ENCODE data around the gene TMEM143. TPM values are rescaled to one million over a fixed set of nuclear protein-coding genes. Genes with fewer than 3 reads are reported as not detected.

TMEM143 gene
- total and polyA plus RNA-seq, 4 donors: 3.5 to 14.7 (median 8.4) TPM

DNA sequence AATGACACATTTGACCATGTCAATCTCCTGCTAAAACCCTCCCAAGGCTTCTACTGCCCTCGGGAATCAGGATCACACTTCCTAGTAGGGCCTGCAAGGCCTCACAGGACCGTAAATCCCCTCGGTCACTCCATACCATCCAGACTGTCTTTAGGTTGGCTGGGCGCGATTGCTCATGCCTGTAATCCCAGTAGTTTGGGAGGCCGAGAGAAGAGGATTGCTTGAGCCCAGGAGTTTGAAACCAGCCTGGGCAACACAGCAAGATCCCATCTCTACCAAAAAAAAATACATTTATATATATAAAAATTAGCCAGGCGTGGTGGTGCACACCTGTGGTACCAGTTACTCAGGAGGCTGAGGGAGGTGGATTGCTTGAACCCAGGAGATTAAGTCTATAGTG, 15.0 kb downstream of the TMEM143 start:
- Histone ChIP-seq H3K36me3 (ENCODE audit: control insufficient read depth, insufficient read depth, low read length) (peaks cover 3% of the 10 kb centered on the region), H3K4me1 (ENCODE audit: control insufficient read depth, insufficient read depth, low read length) (peaks cover 6% of the 10 kb centered on the region), H3K9me3 (ENCODE audit: control insufficient read depth, insufficient read depth, low read length) (no peaks in the 10 kb centered on the region), H3K27ac (ENCODE audit: low read depth, low read length) (no peak overlapping the region), H3K27me3 (ENCODE audit: control insufficient read depth, insufficient read depth, low read length) (no peaks in the 10 kb centered on the region), H3K4me3 (ENCODE audit: low read depth, low read length) (no peak overlapping the region)
- 54% methylated on average over 2 of the region's 7 CpGs for WGBS (ENCODE audit: insufficient coverage)
- DNase-seq (ENCODE audit: low read depth in 4 of 6, low spot score in 6 of 6): no peak

DNA sequence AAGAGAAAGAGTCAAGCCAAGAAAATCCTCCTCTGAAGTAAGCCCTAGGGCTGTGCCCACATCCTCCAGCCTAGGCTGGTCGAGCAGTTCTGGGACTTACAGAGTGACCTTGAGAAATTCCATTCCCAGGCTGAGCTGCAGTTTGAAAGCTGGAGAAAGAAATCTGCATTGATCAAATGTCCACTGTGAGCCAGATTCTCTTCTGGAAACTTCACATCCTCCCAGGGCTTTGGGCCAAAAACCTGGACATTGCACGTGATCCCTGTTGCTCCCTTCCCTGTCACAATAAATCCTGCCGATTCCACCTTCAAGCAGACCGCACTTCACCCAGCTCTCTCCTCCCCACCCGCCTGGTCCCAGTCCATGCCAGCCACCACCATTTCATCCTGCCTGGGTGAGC, 15.7 kb downstream of the TMEM143 start:
- Histone ChIP-seq H3K4me1 (ENCODE audit: control insufficient read depth, insufficient read depth, low read length) (peaks cover 6% of the 10 kb centered on the region), H3K36me3 (ENCODE audit: control insufficient read depth, insufficient read depth, low read length) (peaks cover 6% of the 10 kb centered on the region), H3K9me3 (ENCODE audit: control insufficient read depth, insufficient read depth, low read length) (no peaks in the 10 kb centered on the region), H3K4me3 (ENCODE audit: low read depth, low read length) (no peak overlapping the region), H3K27me3 (ENCODE audit: control insufficient read depth, insufficient read depth, low read length) (no peaks in the 10 kb centered on the region), H3K27ac (ENCODE audit: low read depth, low read length) (no peak overlapping the region)
- WGBS (ENCODE audit: insufficient coverage): 36% methylated on average over 5 of the region's 5 CpGs
- DNase-seq (ENCODE audit: low read depth in 4 of 6, low spot score in 6 of 6): peak in 1 of 6 donors; percentile 44

DNA sequence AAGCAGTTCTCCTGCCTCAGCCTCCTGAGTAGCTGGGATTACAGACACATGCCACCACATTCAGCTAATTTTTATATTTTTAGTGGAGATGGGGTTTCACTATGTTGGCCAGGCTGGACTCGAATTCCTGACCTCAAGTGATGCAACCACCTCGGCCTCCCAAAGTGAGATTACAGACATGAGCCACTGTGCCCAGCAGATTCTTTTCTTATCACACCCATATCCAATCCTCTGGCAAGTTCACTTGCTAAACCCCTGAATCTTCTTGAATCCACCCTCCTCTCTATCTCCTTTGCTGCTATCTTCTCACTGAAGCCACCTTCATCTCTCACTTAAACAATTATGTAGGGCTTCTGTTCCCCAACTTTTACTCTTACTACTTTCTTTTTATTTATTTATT, 17.5 kb downstream of the TMEM143 start:
- H3K4me1 ChIP-seq (ENCODE audit: control insufficient read depth, insufficient read depth, low read length): peaks cover 7% of the 10 kb centered on the region
- no peak overlapping the region for H3K27ac ChIP-seq (ENCODE audit: low read depth, low read length)
- H3K9me3 ChIP-seq (ENCODE audit: control insufficient read depth, insufficient read depth, low read length): no peaks in the 10 kb centered on the region
- no peaks in the 10 kb centered on the region for H3K27me3 ChIP-seq (ENCODE audit: control insufficient read depth, insufficient read depth, low read length)
- peaks cover 13% of the 10 kb centered on the region for H3K36me3 ChIP-seq (ENCODE audit: control insufficient read depth, insufficient read depth, low read length)
- no peak overlapping the region for H3K4me3 ChIP-seq (ENCODE audit: low read depth, low read length)
- 92% methylated on average over 2 of the region's 2 CpGs for WGBS (ENCODE audit: insufficient coverage)
- no peak for DNase-seq (ENCODE audit: low read depth in 4 of 6, low spot score in 6 of 6)

DNA sequence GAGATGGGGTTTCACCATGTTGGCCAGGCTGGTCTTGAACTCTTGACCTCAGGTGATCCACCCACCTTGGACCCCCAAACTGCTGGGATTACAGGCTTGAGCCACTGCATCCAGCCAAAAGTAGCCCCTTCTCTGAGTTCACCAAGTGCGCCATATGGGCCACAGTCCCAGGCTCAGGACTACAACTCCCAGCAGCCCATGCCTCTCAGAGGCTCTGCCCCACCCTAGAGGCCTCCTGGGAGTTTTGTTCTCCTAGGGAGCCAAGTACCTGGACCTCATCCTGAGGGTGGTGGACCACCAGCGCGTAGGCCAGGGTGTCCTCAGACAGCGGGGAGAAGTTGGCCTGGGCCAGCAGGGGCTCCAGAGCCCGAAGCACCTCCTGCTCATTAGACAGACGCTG, 18.8 kb downstream of the TMEM143 start:
- Histone ChIP-seq H3K27me3 (ENCODE audit: control insufficient read depth, insufficient read depth, low read length) (no peaks in the 10 kb centered on the region), H3K9me3 (ENCODE audit: control insufficient read depth, insufficient read depth, low read length) (no peaks in the 10 kb centered on the region), H3K27ac (ENCODE audit: low read depth, low read length) (no peak overlapping the region), H3K4me3 (ENCODE audit: low read depth, low read length) (no peak overlapping the region), H3K36me3 (ENCODE audit: control insufficient read depth, insufficient read depth, low read length) (peaks cover 16% of the 10 kb centered on the region), H3K4me1 (ENCODE audit: control insufficient read depth, insufficient read depth, low read length) (peaks cover 16% of the 10 kb centered on the region)
- 87% methylated on average over 6 of the region's 6 CpGs for WGBS (ENCODE audit: insufficient coverage)
- DNase-seq (ENCODE audit: low read depth in 4 of 6, low spot score in 6 of 6): no peak

DNA sequence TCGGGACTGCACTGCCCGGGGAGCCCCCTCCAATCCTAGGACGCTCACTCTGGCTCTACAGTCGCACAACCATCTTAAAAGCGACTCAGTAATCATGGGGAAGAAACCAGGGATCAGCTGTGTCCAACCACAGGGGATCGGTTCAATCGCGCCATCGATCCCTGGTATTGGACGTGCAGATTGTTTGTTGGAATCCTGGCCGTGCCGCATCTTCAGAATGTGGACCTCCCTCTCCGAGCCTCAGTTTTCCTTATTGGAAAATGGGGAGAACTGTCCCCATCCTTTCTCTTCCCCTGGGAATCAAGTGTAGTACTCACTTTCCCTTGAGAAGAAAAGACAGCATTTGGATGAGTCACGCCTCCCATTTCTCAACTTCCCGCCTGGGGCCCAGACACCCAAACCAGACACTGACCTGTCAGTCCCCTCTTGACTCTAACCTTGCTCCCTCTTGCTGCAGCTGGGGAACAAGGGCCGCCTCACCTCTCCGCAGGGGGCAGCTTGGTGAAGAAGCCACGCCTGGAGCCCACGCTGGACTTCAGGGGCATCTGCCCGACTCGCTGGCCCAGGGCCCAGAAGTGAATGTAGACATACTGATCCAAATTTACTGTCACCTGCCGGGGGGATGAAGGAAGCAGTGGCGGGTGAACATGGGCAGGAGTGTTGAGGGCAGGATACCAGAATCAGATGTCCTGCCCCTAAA, 20.7 kb downstream of the TMEM143 start:
- DNase-seq (ENCODE audit: low read depth in 4 of 6, low spot score in 6 of 6): no peak
- peaks cover 28% of the 10 kb centered on the region for H3K36me3 ChIP-seq (ENCODE audit: control insufficient read depth, insufficient read depth, low read length)
- H3K27me3 ChIP-seq (ENCODE audit: control insufficient read depth, insufficient read depth, low read length): no peaks in the 10 kb centered on the region
- no peak overlapping the region for H3K27ac ChIP-seq (ENCODE audit: low read depth, low read length)
- WGBS (ENCODE audit: insufficient coverage): 89% methylated on average over 22 of the region's 23 CpGs
- H3K4me1 ChIP-seq (ENCODE audit: control insufficient read depth, insufficient read depth, low read length): peaks cover 13% of the 10 kb centered on the region
- no peak overlapping the region for H3K4me3 ChIP-seq (ENCODE audit: low read depth, low read length)
- H3K9me3 ChIP-seq (ENCODE audit: control insufficient read depth, insufficient read depth, low read length): no peaks in the 10 kb centered on the region

DNA sequence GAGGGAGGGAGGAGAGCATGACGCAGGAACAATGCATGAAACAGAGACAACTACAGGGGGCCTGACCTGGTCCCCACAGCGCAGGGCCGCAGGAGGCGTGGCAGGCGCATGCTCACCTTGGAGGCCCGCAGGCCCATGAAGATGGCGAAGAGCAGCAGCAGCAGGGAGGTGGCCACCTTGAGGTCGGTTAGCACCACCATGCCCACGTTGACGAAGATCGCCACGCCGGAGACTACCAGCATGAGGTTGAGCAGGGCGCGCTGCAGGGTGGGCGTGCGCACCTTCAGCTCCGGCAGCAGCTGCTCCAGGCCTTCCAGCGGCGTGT, 21.4 kb downstream of the TMEM143 start:
- Histone ChIP-seq H3K4me1 (ENCODE audit: control insufficient read depth, insufficient read depth, low read length) (peaks cover 11% of the 10 kb centered on the region), H3K9me3 (ENCODE audit: control insufficient read depth, insufficient read depth, low read length) (no peaks in the 10 kb centered on the region), H3K36me3 (ENCODE audit: control insufficient read depth, insufficient read depth, low read length) (peaks cover 29% of the 10 kb centered on the region), H3K27me3 (ENCODE audit: control insufficient read depth, insufficient read depth, low read length) (no peaks in the 10 kb centered on the region), H3K27ac (ENCODE audit: low read depth, low read length) (no peak overlapping the region), H3K4me3 (ENCODE audit: low read depth, low read length) (no peak overlapping the region)
- no peak for DNase-seq (ENCODE audit: low read depth in 4 of 6, low spot score in 6 of 6)
- WGBS (ENCODE audit: insufficient coverage): 88% methylated on average over 20 of the region's 20 CpGs

DNA sequence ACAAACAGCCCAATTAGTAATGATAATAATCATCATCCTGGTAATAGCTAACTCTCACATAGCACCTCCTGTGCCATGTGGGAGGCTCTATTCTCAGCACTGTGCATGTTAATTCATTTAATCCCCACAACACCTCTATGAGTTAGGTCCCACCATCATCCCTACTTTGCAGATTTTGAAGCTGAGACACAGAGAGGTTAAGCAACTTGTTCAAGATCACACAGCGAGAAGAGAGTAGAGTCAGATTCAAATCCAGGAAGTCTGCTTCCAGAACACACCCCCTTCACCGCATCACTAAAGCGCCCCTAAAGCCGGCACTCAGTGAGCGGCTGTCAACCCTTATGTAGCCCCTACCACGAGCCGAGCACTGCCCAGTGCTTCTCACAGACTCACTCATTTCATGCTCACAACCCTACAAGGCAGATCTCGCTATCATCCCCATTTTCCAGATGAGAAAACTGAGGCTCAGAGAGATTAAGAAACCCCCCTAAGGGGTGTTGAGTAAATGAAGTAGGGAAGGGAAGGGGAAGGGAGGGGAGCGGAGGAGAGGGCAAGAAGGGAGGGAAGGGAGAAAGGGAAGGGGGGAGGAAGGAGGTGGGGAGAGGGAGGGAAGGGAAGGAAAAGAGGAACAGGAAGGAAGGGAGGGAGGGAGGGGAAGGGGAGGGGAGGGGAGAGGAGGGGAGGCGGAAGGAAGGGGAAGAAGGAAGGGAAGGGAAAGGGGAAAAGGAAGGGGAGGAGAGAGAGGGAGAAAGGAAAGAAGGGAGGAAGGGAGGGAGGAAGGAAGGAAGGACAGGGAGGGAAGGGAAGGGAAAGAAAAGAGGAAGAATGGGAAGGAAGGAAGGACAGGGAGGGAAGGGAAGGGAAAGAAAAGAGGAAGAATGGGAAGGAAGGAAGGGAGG, 22.0 kb downstream of the TMEM143 start:
- DNase-seq (ENCODE audit: low read depth in 4 of 6, low spot score in 6 of 6): no peak
- no peak overlapping the region for H3K4me3 ChIP-seq (ENCODE audit: low read depth, low read length)
- no peak overlapping the region for H3K27ac ChIP-seq (ENCODE audit: low read depth, low read length)
- 99% methylated on average over 7 of the region's 10 CpGs for WGBS (ENCODE audit: insufficient coverage)
- no peaks in the 10 kb centered on the region for H3K27me3 ChIP-seq (ENCODE audit: control insufficient read depth, insufficient read depth, low read length)
- peaks cover 29% of the 10 kb centered on the region for H3K36me3 ChIP-seq (ENCODE audit: control insufficient read depth, insufficient read depth, low read length)
- H3K4me1 ChIP-seq (ENCODE audit: control insufficient read depth, insufficient read depth, low read length): peaks cover 11% of the 10 kb centered on the region
- no peaks in the 10 kb centered on the region for H3K9me3 ChIP-seq (ENCODE audit: control insufficient read depth, insufficient read depth, low read length)

DNA sequence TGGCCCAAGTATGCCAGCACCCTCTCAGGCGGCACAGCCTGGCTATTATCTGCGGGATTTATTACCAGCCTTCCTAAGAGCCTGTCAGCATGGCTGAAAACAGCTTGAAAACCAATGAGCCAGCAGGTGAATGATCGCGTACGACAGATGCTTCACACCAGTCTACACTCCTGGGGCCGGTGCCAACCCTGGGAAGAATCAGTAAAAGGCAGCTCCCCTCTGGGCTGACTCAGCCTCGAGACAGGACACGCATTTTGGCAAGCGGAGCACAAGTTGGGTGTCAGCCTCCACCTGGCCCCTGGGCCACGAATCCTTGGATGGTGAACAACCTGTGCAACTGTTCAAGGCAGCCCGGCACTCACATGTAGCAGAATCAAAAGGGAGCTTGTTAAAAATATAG, 22.7 kb downstream of the TMEM143 start:
- Histone ChIP-seq H3K9me3 (ENCODE audit: control insufficient read depth, insufficient read depth, low read length) (no peaks in the 10 kb centered on the region), H3K27ac (ENCODE audit: low read depth, low read length) (no peak overlapping the region), H3K4me3 (ENCODE audit: low read depth, low read length) (no peak overlapping the region), H3K27me3 (ENCODE audit: control insufficient read depth, insufficient read depth, low read length) (no peaks in the 10 kb centered on the region), H3K36me3 (ENCODE audit: control insufficient read depth, insufficient read depth, low read length) (peaks cover 29% of the 10 kb centered on the region), H3K4me1 (ENCODE audit: control insufficient read depth, insufficient read depth, low read length) (peaks cover 11% of the 10 kb centered on the region)
- DNase-seq (ENCODE audit: low read depth in 4 of 6, low spot score in 6 of 6): peak in 2 of 6 donors; percentile 73 to 91
- WGBS (ENCODE audit: insufficient coverage): 42% methylated on average over 11 of the region's 11 CpGs

DNA sequence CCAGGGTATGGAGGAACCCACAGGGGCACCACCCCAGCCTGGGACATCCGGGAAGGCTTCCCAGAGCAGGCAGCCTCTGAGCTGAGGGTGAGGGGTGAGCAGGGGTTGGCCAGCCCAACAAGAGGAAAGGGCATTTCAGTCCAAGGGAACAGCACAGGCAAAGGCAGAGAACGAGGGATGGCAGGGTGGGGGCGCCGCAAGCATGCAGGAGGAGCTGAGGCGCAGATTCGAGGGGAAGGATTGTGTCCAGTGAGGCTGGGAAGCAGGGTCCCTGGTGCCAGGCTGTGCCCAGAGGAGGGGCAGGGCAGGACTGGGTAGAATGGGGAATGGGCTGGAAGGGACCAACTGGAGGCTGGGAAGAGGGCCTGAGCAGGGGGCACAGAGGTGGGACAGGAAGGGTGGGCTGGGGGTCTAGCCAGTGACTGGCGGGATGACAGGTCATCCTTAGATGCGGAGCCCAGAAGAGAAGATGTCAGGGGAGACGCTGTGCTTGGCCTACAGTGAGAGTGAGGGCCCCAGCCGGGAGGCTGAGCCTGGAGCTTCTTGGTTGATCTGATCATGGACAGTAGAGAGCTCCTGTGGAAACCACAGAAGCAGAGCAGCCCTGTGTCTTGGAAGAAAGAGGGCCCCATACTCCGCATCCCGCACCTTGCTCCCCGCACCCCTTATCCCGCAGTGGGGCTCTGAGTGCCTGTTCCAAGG, 24.8 kb downstream of the TMEM143 start:
- Histone ChIP-seq H3K27ac (ENCODE audit: low read depth, low read length) (no peak overlapping the region), H3K4me3 (ENCODE audit: low read depth, low read length) (no peak overlapping the region), H3K36me3 (ENCODE audit: control insufficient read depth, insufficient read depth, low read length) (peaks cover 26% of the 10 kb centered on the region), H3K9me3 (ENCODE audit: control insufficient read depth, insufficient read depth, low read length) (no peaks in the 10 kb centered on the region), H3K4me1 (ENCODE audit: control insufficient read depth, insufficient read depth, low read length) (peaks cover 13% of the 10 kb centered on the region), H3K27me3 (ENCODE audit: control insufficient read depth, insufficient read depth, low read length) (no peaks in the 10 kb centered on the region)
- WGBS (ENCODE audit: insufficient coverage): 89% methylated on average over 14 of the region's 14 CpGs
- DNase-seq (ENCODE audit: low read depth in 4 of 6, low spot score in 6 of 6): no peak

Measured in spinal cord (tissue), 10 donors.